ENCODE results near the gene ZNF724. TPM values are rescaled to one million over a fixed set of nuclear protein-coding genes. Genes with fewer than 3 reads are reported as not detected.

ZNF724 gene
- total and polyA plus RNA-seq, 7 donors: 0.33 to 2.5 (median 0.97) TPM; not detected in 1

- Histone ChIP-seq H3K4me3 (no peak overlapping the region), H3K36me3 (no peaks in the 10 kb centered on the region), H3K27ac (no peak overlapping the region), H3K27me3 (no peaks in the 10 kb centered on the region), H3K4me1 (no peaks in the 10 kb centered on the region), H3K9me3 (peaks cover 0 to 3% (median 0%) of the 10 kb centered on the region in 4 donors)
- no peak for DNase-seq
- 83 to 89% methylated on average over 9 of the region's 9 CpGs for WGBS, 2 donors
- intact Hi-C loops (cut with DNase I): no loop called here
- TF ChIP-seq CTCF (IDR thresholded peaks at IDR 0.05) (no peak), EP300 (IDR thresholded peaks at IDR 0.05) (no peak), POLR2AphosphoS5 (IDR thresholded peaks at IDR 0.05) (no peak), POLR2A (IDR thresholded peaks at IDR 0.05) (no peak)
These were observed 59.9 kb downstream of the ZNF724 start for GRCh38 chr19:23190341-23190740.

- 75 to 77% methylated on average over 11 of the region's 11 CpGs for WGBS, 2 donors
- Histone ChIP-seq H3K9me3 (peaks cover 0 to 4% (median 0%) of the 10 kb centered on the region in 4 donors), H3K36me3 (no peaks in the 10 kb centered on the region)
These were observed 66.9 kb downstream of the ZNF724 start for GRCh38 chr19:23183251-23183650.

More at GRCh38 chr19:23183251-23183650, 66.9 kb downstream of the ZNF724 start:
- intact Hi-C loops (cut with DNase I): no loop called here
- H3K4me3 ChIP-seq: no peak overlapping the region
- H3K27ac ChIP-seq: no peak overlapping the region
- H3K4me1 ChIP-seq: no peaks in the 10 kb centered on the region
- H3K27me3 ChIP-seq: no peaks in the 10 kb centered on the region
- no peak for TF ChIP-seq CTCF (IDR thresholded peaks at IDR 0.05)
- TF ChIP-seq POLR2A (IDR thresholded peaks at IDR 0.05): no peak
- TF ChIP-seq POLR2AphosphoS5 (IDR thresholded peaks at IDR 0.05): no peak
- TF ChIP-seq EP300 (IDR thresholded peaks at IDR 0.05): no peak
- DNase-seq: no peak

Small RNA genes lying within 50 kb of the gene (small RNA-seq; reads per million reads assigned to genes)
- gene VN1R91P: 0 reads per million in 3 donors

Other genes starting within 250 kb of the ZNF724 start
- 1 to 10 TPM; 3.5 to 5.8 (median 4.5) TPM for gene ZNF728, start 247.2 kb downstream of the ZNF724 start, total RNA-seq
- gene ZNF728, start 247.2 kb downstream of the ZNF724 start, polyA plus RNA-seq: not detected
- under 1 TPM in 3 of 4 donors, not detected in 1; 0.36 to 0.49 (median 0.41) TPM for gene ZNF730, start 133.4 kb downstream of the ZNF724 start, total RNA-seq
- under 1 TPM in 2 of 3 donors, not detected in 1; 0.23 TPM for gene ZNF730, start 133.4 kb downstream of the ZNF724 start, polyA plus RNA-seq
- gene ZNF91, start 145.1 kb upstream of the ZNF724 start, total RNA-seq: 10 to 100 TPM; 39.8 to 88.1 (median 58.2) TPM
- 10 to 100 TPM; 17.7 to 25.8 (median 19.4) TPM for gene ZNF91, start 145.1 kb upstream of the ZNF724 start, polyA plus RNA-seq